Endometrium (tissue), 2 donors: ENCODE results near the gene RRP36.
"Not testable (repeated sequence)": the region's sequence is repeated elsewhere in the genome, so short reads cannot be mapped to it uniquely, and the experiment has no call there.

Experiments
- FAIRE-seq: peaks from 2 replicates; lab custom pipeline; 2012; peaks lifted over from hg19 to GRCh38; lab: Jason Lieb, UNC
- donor health status: control.
- donor health status: control.

Gene RRP36

DNA sequence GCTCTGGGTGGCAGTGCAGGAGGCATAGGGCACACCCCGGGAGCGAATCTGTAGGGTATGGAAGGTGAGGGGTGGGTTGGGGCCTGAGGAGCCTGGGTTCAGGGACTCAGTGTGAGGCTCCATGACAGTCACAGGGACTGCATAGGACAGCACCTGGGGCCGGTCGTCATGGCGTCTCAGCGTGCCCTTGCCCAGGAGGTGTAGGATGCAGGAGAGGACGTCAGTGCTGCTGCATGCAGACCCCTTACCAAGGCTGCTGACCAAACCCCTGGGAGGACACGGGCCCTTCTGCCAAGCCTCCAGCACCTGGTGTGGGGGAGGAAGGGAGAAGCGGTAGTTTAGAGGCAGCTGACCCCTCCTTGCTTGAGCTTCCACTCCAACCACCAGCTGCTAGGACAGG lies 16.3 kb downstream of the RRP36 start:
- no peak for FAIRE-seq

DNA sequence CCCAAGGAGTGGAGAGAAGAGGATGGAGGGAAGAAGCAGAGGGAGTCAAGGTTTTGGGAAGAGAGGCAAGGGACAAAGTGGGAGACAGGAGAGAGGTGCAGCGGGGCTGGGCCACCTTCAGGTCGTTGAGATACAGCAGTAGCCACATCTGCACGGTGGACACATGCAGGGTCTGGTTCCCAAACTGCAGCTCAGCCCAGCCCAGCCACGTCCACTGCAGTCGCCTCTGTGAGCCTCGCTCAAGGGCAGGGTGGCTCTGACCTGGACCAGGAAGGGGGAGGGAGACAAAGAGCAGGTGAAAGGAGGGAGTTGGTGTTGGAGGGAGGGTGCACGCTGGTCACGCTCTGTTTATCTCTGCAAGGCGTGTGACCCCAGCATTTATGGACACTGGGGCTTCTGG lies 17.3 kb downstream of the RRP36 start:
- FAIRE-seq, result no peak

DNA sequence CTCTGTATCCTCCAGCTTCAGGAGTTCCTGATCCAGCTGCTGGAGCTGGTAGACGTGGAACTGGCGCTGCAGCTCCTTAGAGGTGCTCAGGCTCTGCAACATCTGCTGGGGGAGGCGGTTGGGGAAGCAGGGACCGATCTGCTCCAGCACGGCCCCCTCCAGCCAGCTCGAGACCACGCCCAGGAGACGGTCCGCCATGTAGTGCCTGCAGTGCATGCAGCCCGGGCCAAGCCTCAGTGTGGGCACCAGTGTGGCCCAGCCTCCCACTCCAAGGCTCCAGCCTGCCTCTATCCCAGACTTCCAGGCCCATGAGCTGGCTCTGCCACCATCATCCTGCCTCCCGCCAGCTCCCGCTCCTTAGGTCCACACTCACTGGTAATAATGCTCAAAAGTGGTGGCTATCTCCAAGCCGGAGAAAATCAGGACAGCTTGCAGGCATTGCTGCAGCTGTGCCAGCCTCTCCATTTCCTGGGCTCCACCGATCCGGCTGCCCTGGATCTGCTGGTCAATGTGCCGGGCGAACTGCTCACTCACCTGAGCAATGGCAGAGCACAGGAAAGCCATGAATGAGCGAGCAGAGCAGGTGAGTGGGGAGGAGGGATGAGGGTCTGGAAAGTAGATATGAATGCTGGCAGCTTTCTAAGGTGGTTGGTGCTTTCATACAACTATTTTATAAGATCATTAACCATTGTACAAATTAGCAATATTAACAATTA lies 19.3 kb downstream of the RRP36 start:
- no peak for FAIRE-seq

DNA sequence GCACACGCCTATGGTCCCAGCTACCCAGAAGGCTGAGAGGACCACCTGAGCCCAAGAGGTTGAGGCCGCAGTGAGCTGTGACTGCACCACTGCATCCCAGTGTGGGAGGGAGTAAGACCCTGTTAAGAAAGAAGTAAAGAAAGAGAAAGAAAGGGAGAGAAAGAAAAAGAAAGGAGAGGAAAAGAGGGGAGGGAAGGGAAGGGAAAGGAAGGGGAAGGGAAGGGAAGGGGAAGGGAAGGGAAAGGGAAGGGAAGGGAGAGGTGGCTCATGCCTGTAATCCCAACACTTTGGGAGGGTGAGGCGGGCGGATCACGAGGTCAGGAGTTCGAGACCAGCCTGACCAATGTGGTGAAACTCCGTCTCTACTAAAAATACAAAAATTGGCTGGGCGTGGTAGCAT lies 20.1 kb downstream of the RRP36 start:
- FAIRE-seq, result not testable (repeated sequence)

DNA sequence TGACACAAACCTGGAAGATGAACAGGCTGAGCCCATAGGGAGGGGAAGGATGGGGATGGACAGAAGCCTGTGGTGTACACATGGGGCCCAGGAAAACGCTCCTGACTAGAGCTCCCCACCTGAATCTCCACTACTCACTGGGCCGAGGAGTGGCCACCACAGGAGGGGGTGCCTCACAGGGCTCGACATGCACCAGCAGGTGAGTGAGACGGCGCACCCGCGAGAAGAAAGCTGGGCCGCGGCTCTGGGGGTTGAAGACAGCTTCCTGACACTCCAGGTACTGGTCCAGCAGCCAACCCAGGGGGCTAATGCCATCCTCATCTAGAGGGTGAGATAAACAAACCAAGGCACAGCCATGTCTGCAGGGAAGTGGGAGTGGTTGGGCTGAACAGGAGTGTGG lies 21.9 kb downstream of the RRP36 start:
- no peak for FAIRE-seq

DNA sequence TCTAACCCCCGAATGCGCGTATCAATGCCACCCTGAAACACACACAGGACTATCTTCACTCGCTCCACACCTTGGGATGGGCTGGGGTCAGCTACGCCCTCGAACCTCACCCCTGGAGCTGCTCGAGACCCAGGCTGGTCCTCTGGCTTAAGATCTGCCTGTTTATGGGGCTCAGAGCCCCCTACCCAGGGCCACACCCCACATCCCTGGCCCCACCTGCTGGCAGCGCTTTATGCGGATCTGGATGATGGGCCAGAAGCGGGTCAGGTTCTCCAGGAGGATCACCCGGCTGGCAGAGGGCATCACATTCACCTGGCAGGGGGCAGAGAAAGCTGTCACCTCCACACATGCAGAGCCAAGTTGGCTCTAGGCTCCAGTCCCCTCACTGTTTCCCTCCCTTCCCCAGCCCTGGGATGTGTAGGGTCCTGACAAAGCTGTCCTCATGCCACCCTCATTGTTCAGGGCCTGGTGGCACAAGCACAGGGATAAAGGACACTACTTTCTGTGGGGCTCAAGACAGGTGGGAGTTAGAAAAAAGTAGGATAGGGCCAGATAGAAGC lies 24.0 kb downstream of the RRP36 start:
- FAIRE-seq, result no peak

DNA sequence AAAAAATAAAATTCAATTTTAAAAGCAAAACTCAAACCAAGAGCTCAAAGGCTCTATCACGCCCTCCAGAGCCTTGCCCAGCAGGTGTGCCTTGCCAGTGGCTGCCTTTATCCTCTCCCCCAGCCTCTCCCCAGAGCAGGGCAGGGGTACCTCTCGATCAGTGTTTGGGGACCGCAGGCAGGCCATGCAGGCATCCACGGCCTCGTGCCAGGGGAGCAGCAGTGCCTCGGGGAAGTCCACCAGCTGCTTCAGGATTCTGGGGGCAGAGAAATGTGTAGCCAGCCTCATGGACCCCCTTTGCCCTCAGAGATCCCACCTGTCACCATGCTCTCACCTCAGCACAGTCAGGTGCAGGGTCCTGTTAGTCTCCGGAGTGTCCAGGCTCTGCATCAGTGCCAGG lies 26.6 kb downstream of the RRP36 start:
- no peak for FAIRE-seq

DNA sequence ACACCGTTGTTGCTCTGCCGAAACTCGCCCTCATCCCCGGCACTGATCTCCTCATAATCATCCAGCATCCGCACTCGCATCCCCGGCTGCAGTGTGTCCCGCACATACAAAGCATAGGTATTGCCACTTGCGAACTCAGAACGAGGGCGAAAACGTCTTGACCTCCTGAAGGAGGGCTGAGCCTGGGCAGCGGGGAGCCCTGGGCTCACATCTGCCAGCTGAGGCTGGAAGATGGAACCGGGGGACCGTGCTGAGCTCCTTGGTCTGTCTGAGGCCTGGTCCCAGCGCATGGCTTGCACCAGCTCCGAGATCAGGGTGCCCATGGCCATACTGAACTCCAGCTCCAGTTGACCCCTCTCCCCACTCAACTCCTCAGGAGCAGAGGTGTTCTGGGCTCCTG lies 29.6 kb downstream of the RRP36 start:
- no peak for FAIRE-seq

DNA sequence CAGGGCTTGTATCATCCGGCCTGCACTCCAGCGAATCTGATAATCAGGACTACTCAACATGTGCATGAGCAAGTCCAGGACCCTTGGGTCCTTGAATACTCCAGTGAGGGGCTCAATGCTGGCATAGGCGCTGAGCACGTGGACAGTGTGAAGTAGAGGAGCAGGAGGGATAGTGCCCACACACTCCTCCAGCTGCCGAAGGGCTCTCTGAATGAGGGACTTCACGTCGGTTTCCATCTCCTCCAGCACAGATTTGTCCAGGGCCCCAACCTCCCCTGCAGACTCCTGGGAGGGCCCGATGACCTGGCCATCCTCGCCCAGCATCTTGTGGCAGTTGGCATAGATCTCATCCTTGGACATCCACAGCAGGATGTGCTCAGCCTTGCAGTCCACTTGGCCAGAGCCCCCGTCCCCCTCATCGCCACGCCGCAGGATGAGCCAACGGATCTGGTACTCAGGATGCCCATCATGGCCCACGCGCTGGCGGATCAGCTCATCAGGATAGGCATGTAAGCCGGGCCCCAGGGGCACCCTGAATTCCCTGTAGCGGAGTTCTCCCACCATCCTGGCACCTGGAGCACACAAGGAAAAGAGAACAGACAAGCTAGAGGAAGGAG lies 30.9 kb downstream of the RRP36 start:
- FAIRE-seq, result no peak

DNA sequence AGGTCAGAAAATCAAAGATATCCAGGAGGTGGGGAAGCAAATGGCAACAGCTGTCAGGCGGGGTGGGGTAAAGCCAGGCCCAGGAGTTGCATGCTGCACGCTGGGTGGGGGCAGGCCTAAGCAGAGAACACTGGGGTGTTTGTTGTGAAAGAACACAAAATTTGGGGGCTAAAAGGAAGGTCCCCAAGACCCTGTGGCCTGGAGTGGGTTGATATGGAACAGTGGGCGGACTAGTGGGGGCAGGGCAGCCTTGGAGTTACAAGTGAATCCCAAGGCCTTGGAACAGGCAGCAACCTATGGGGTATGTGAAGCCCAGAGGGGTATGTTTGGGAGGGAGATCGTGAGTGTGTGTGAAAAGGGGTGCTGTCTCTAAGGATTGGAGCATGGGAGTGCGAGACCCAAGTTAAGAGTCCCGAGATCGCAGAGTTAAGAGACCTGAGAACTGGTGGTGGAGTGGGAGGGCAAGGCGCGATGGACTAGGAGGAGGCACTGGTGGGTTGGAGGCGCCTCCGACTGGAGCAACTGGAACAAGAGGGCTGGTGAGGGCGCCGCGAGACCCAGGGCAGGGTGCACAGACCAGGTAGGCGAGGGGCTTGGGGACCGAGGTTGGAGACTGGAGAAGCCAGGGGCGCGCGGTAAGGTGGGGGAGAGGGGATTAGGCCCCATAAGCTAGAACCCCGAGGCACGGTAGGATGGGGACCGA lies 31.6 kb downstream of the RRP36 start:
- FAIRE-seq, result no peak

DNA sequence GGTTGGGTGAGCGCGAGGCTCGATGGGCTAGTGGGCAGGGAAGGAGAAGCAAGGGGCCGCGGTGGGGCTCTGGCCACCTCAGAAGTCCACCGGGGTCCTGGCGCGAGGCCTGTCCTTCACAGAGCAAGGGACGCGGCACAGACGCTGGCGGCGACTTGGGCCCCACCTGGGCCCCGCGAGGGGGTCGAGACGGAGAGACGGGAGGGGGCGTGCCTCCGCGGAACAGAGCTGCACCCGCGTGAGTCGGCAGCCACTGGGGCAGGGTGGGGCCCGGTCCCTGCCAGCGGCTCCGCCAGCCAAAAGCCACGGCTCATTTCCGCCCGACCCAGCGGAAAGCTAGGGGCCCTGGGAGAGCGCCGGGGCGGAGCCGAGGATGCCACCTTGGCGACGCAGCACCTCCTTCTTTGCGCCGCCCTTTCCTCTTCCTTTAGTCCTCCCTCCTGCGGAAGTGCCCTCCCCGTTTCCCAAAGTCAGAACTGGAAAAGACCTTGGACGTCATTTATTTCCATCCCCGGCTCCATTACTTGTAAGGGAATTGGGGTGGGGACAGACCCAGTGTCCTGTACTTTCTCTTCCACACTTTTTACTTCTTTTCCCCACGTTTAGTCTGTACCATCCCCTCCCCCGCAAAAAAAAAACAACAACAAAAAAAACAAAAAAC lies 32.3 kb downstream of the RRP36 start, which contains the start of gene CUL7:
TSS of gene CUL7 (minus strand) at position 307 of the 661 bp plus-strand sequence. CDS start 1,063 bp downstream, outside the sequence.
- FAIRE-seq, result peak; percentile 72

DNA sequence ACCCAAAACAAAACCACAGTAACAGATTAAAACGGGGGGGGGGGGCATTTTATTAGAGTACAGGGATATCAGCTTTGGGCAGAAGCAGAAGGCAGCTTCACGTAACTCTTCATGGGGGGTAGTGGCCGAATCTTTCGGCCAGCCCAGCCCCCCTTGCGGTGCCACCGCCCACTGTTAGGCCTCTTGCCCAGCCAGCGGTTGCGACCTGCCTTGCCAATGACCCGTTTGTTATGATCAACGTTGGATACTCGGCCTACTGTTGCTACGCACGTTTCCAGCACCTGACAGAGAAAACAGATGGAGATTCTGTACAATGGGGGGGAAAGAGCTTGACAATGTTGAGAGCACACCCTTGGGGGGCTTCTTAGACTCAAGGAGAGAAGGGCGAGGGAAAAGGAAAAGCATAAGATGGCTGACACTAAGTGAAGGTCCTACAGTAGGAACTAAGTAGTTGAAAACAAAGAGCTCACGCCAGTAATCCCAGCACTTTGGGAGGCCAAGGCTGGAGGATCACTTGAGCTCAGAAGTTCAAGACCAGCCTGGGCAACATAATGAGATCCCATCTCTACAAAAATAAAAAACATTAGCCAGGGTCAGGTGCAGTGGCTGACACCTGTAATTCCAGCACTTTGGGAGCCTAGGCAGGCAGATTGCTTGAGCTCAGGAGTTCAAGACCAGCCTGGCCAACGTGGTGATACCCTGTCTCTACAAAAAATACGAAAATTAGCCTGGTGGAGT lies 33.0 kb downstream of the RRP36 start:
- FAIRE-seq, result no peak

DNA sequence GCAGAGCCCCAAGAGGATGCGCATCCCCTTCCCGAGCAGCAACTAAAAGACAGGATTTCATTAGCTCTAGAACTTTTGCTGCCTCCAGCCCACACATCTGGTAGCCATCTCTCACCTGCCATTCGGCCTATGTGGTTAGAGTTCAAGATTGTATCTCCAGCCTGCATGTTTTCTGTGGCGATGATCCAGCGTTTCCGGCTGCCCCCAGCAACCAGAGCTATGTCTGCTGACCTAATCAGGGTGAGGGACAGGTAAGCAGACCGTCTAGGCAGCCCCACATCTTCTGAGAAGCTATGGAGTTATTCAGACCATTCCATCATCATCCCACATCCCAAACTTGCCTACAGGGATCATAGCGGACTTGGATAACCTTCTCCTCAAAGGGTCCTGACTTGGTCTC lies 34.5 kb downstream of the RRP36 start:
- FAIRE-seq, result no peak

DNA sequence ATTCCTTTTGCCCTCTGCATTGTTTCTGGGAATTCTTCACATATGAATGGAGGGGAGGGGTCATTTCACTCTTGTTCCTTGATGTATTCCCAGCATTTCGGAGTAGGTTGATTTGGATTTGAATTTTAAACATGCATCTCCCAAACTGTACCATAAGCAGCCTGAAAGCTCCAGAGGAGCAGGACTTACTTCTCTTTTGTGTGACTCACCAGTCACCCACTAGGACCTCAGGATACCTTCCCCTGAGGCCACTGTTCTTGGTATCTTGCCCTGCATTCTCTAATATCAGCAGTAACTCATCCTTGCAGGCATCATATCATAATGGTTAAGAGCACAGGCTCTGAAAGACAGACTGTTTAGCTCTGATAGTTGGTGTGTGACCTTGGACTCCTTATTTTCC lies 37.1 kb downstream of the RRP36 start:
- no peak for FAIRE-seq

DNA sequence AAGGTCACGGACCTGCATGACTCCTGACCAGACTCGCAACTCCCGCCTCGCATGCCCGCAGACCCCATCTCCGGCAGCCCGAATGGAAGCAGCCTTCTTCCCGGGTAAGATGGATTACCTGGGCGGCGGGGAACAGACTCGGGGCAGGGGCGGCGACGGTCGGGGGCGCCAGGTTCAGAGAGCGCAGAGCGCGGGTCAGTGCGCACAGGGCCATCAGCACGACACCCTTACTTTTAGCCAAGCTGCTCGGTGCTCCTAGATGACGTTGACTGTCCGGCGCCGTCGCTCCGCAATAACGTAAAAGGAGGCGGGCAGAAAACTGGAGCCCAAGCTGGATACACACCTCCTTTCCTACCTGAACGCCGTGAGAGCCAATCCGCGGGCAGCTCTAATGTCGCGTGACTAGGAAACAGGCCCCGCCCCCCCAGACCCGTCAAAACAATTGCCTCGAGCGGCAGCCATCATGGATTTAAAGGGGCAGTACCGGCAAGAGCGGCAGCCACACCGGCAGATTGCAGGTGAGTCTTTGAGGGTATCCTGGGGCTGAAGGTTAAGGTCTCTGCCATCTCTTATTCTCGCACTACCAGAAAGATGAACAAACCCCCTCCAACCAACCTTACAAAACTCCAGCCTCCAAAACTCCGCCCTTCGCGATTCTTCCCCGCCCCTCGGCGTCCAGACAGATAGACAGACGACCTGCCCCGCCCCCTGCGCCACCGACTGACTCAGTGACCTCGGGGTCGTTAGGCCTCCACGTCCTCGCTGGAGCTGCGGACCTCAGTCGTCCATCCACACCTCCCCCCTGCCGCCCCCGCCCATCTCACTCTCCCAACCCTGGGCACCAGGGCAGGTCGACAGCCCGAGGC lies 38.0 kb downstream of the RRP36 start, which contains the start of the genes KLC4 and MRPL2:
TSS of gene KLC4 (plus strand) at position 464 of the 866 bp plus-strand sequence. CDS start 1,705 bp downstream, outside the sequence.
TSS of gene MRPL2 (minus strand) at position 267 of the 866 bp plus-strand sequence. CDS start at position 214, 53 bp downstream.
- peak; percentile 68 for FAIRE-seq

DNA sequence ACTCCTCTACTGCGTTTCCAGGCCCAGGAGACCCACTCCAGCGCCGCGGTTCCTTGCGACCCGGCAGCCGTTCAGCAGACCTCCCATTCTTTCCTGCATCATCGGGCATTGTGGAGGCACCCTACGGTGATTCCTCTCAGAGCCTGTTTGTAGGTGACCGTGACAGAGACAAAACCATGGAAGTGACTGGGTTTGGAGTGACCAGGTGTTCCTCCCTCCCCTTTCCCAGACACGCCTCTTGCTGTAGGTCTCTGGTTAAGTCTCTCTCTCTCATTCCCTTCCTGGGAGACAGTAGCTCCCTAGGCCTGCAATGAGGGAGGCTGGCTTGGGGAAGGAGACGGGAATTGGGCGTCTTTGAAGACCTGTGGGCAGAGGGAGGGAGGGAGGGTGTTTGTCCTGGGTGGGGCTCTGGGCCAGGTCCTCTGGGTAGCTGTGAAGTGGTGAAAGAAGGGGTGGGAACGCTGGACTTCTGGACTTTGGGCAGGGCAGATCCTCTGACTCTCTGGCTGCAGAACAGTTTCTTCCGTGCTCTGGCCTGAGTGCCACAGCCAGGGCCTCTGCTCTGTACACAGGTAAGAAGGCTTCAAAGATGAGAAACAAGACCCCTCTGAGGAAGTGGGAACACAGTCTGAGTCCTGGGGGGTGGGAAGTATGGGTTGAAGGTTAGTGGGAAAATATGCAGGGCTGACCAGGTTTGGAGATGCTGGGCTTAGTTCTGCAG lies 38.8 kb downstream of the RRP36 start:
- no peak for FAIRE-seq

DNA sequence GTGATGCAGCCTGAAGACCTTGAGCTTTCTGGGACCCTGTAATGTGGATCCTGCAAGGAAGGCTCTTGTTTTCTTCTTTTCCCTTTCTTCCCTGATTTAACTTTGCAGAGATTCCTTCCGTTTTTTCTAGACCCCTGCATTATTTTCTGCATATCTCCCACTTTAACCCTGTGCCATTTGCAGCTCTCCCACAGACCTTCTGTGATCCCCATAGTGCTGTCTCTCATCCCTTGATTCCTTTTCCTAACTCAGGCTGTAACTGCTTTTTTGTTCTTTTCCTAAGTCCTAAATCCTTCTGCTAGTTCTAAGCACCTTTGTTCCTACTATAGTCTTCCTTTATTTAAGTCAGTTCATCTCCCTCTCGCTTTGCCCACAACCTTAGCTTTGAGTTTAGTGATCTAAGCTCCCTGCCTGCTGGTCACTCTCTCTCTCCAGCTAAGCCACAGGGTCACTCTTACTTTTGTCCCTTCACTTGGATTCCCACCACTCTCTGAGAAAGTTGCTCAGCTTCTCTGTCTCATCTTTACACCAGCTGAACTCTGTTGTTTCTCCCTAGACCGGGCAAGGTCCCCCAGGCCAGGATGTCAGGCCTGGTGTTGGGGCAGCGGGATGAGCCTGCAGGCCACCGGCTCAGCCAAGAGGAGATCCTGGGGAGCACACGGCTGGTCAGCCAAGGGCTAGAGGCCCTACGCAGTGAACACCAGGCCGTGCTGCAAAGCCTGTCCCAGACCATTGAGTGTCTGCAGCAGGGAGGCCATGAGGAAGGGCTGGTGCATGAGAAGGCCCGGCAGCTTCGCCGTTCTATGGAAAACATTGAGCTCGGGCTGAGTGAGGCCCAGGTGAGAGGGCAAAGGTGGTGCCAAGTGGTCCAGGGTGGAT lies 39.6 kb downstream of the RRP36 start:
- no peak for FAIRE-seq

DNA sequence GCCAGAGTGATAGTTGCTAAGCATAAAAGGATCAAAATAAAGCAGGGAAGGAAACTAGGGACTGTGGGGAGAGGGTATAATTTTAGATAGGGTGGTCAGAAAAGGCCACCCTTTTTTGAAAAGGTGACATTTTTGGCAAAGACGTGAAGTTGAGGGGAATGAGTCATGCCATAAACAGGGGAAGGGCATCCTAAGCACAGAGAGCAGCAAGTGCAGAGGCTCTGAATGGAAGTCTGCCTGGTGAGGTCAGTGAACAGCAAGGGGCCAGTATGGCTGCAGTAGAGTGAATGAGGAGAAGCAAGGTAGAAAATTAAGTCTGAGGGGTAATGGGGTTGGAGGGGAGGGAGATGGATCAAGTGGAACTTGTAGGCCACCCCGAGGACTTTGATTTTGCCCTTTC lies 40.4 kb downstream of the RRP36 start:
- FAIRE-seq, result no peak

DNA sequence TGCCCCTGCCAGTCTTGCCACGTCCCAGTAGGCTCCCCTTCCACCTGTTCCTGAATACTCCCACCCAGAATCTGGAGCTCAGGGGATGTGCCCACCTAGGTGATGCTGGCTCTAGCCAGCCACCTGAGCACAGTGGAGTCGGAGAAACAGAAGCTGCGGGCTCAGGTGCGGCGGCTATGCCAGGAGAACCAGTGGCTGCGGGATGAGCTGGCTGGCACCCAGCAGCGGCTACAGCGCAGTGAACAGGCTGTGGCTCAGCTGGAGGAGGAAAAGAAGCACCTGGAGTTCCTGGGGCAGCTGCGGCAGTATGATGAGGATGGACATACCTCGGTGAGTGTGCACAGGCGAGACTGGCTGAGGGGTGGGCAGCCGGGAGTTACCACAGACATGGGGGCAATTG lies 41.4 kb downstream of the RRP36 start:
- no peak for FAIRE-seq
